Fibroblast of lung (primary cell): ENCODE results near the gene SMAD5.

Experiments used
- EZH2 ChIP-seq: IDR thresholded peaks from 2 replicates; pipeline ENCODE4 v1.5.1; 2012; ENCODE audit warnings: low read length, control low read depth, mild to moderate bottlenecking; ENCODE audit errors: missing control alignments
- TF ChIP-seq, protein P1 (sequence below), 2 donors: IDR thresholded peaks in 1 of 2; conservative IDR thresholded peaks in 1 of 2; 1 replicate in 1 of 2; 2 replicates in 1 of 2; pipeline ENCODE4 v1.5.1; 2011 to 2012; ENCODE audit warnings: low read length in 2 of 2, control low read depth in 1 of 2, inconsistent platforms in 1 of 2, low read depth in 1 of 2, mild to moderate bottlenecking in 1 of 2

DNA sequence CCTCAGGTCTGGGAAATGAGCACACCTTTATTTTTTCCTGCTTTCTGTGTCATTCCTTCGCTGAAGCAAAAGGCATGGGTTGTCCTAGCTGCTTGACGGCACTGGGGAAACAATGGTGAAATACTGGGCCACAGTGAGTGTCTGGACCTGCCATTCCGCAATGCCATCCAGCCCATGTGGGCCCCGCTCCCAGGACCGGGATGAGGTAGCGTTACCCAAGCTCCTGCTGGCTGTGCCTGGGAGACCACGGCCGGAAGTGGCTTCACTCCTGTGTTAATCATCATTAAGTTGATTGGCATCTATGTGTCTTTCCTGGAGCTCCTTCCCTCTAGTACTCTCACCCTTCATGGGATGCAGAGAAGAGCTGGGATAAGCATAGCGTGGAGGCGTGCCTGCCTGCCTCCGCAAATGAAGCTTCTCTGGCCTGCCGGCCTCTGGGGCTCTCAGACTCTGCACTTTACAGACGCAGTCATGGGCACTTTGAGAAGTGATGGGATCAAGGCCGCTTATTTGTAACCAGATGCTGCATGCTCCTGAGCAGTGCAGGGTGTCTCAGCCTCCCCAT lies 76.8 kb downstream of the SMAD5 start:
- TF ChIP-seq, protein P1, sequence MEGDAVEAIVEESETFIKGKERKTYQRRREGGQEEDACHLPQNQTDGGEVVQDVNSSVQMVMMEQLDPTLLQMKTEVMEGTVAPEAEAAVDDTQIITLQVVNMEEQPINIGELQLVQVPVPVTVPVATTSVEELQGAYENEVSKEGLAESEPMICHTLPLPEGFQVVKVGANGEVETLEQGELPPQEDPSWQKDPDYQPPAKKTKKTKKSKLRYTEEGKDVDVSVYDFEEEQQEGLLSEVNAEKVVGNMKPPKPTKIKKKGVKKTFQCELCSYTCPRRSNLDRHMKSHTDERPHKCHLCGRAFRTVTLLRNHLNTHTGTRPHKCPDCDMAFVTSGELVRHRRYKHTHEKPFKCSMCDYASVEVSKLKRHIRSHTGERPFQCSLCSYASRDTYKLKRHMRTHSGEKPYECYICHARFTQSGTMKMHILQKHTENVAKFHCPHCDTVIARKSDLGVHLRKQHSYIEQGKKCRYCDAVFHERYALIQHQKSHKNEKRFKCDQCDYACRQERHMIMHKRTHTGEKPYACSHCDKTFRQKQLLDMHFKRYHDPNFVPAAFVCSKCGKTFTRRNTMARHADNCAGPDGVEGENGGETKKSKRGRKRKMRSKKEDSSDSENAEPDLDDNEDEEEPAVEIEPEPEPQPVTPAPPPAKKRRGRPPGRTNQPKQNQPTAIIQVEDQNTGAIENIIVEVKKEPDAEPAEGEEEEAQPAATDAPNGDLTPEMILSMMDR (conservative IDR thresholded peaks at IDR 0.05 in 1 of 2, IDR thresholded peaks at IDR 0.05 in 1 of 2; ENCODE audit: low read depth in 1 of 2, low read length in 2 of 2) = no peak
- no peak for TF ChIP-seq EZH2
